ENCODE data around the gene GNAS.

DNA sequence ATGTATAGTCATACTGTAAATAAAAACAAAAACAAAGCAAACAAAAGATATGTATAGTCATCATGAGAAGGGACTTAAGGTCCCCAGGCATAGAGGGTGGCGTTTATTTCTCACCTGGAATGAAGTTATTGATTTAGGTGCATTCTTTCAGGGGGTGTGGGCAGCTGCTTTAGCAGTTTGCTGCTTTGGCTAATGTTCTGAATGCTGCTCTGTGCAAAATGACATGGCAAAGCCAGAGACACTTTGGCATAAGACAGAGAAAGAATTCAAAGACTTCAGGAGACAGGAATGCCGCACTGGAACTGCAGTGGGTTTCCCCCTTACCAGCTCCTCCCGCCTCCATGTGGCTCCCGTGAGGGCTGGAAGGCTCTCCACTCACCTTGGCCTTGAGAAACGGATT lies 92.1 kb downstream of the GNAS start:
- TF ChIP-seq, protein P1, sequence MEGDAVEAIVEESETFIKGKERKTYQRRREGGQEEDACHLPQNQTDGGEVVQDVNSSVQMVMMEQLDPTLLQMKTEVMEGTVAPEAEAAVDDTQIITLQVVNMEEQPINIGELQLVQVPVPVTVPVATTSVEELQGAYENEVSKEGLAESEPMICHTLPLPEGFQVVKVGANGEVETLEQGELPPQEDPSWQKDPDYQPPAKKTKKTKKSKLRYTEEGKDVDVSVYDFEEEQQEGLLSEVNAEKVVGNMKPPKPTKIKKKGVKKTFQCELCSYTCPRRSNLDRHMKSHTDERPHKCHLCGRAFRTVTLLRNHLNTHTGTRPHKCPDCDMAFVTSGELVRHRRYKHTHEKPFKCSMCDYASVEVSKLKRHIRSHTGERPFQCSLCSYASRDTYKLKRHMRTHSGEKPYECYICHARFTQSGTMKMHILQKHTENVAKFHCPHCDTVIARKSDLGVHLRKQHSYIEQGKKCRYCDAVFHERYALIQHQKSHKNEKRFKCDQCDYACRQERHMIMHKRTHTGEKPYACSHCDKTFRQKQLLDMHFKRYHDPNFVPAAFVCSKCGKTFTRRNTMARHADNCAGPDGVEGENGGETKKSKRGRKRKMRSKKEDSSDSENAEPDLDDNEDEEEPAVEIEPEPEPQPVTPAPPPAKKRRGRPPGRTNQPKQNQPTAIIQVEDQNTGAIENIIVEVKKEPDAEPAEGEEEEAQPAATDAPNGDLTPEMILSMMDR (IDR thresholded peaks at IDR 0.05) = no peak
- TF ChIP-seq POLR2A (IDR thresholded peaks at IDR 0.05) = no peak
